Activated naive CD8-positive, alpha-beta T cell (primary cell): ENCODE results near the gene FXR1.

Source experiments
- H3K27ac Mint-ChIP-seq: one replicate; pipeline ENCODE4 v1.8.0; 2021; ENCODE audit warnings: mixed read lengths
- H3K27me3 Mint-ChIP-seq: one replicate; pipeline ENCODE4 v1.8.0; 2021; ENCODE audit warnings: mixed read lengths
- H3K36me3 Mint-ChIP-seq: one replicate; pipeline ENCODE4 v1.8.0; 2021; ENCODE audit warnings: mixed read lengths
- H3K4me1 Mint-ChIP-seq: one replicate; pipeline ENCODE4 v1.8.0; 2021; ENCODE audit warnings: low read depth, mixed read lengths
- H3K4me3 Mint-ChIP-seq: one replicate; pipeline ENCODE4 v1.8.0; 2021; ENCODE audit warnings: mild to moderate bottlenecking, mixed read lengths
- H3K9me3 Mint-ChIP-seq: one replicate; pipeline ENCODE4 v1.8.0; 2021; ENCODE audit warnings: low read depth, mixed read lengths

FXR1 gene

GRCh38 chr3:181009225-181009624, 96.8 kb downstream of the FXR1 start:
- no peaks in the 10 kb centered on the region for H3K4me1 Mint-ChIP-seq
- H3K4me3 Mint-ChIP-seq = no peak overlapping the region
- no peak overlapping the region for H3K27ac Mint-ChIP-seq
- H3K27me3 Mint-ChIP-seq = peaks cover 2% of the 10 kb centered on the region
- H3K36me3 Mint-ChIP-seq = peaks cover 4% of the 10 kb centered on the region
- H3K9me3 Mint-ChIP-seq = no peaks in the 10 kb centered on the region

GRCh38 chr3:181017690-181018089, 105.2 kb downstream of the FXR1 start:
- H3K36me3 Mint-ChIP-seq = no peaks in the 10 kb centered on the region
- no peak overlapping the region for H3K27ac Mint-ChIP-seq
- H3K4me3 Mint-ChIP-seq = no peak overlapping the region
- peaks cover 10% of the 10 kb centered on the region for H3K27me3 Mint-ChIP-seq
- H3K4me1 Mint-ChIP-seq = no peaks in the 10 kb centered on the region
- no peaks in the 10 kb centered on the region for H3K9me3 Mint-ChIP-seq

DNA sequence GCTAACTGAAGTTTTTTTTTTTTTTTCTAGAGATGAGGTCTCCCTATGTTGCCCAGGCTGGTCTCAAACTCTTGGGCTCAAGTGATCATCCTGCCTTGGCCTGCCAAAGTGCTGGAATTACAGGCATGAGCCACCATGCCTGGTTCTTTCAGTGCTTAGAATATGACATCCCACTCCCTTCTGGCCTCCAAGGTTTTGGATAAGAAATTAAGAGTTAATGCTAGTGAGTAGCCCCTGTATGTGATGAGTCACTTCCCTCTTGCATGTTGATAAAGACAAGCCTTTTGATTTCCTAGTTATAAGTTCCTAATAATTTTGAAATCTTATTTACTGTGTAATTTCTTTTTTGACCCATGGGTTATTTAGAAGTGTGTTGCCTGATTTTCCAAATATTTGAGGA, 112.7 kb downstream of the FXR1 start:
- H3K4me3 Mint-ChIP-seq = no peak overlapping the region
- H3K36me3 Mint-ChIP-seq = peaks cover 7% of the 10 kb centered on the region
- H3K9me3 Mint-ChIP-seq = peaks cover 6% of the 10 kb centered on the region
- no peaks in the 10 kb centered on the region for H3K27me3 Mint-ChIP-seq
- no peak overlapping the region for H3K27ac Mint-ChIP-seq
- no peaks in the 10 kb centered on the region for H3K4me1 Mint-ChIP-seq

DNA sequence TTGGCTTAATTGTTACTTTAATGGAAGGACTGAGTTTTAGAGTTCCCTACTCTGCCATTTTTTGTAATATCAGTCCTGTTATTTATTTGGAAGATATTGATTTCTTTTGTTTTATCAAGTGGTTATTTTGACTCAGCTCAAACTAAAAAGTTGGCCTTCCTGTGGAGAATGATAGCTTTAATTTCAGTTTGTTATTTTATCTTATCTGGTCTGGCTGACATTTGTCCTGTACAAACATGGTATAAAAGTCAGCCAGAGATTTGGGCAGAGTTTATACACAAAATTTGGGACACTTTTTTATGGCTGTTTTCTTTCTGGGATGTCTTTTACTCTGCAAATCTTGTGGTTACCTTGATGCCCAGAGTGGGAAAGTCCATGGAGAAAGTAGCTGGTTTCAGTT, 118.5 kb downstream of the FXR1 start:
- H3K9me3 Mint-ChIP-seq = no peaks in the 10 kb centered on the region
- no peak overlapping the region for H3K27ac Mint-ChIP-seq
- H3K36me3 Mint-ChIP-seq = peaks cover 8% of the 10 kb centered on the region
- no peaks in the 10 kb centered on the region for H3K4me1 Mint-ChIP-seq
- no peaks in the 10 kb centered on the region for H3K27me3 Mint-ChIP-seq
- H3K4me3 Mint-ChIP-seq = no peak overlapping the region
